K562 (cell line): ENCODE measurements around the gene APOL3. TPM values are rescaled to one million over a fixed set of nuclear protein-coding genes. Genes with fewer than 3 reads are reported as not detected.
"Not testable (repeated sequence)": the region's sequence is repeated elsewhere in the genome, so short reads cannot be mapped to it uniquely, and the experiment has no call there.

ENCODE experiments used
- ATAC-seq: fragments of 200-7000 bp; cut with Tn5 transposase; 3 replicates; pipeline ENCODE4 v1.9.1; 2020; ENCODE audit warnings: moderate library complexity
- BruUV-seq: library from RNA; stranded (reverse); fragments of 400-500 nt; replicated peaks from 2 replicates; lab custom pipeline; 2021; lab: Mats Ljungman, UMichigan
- CTCF ChIA-PET: fragments of 300-600 bp; formaldehyde crosslinking; extraction: SDS; loops from one replicate; lab custom pipeline; 2021; ENCODE audit warnings: low intra/inter-chr PET ratio; lab: Yijun Ruan, JAX
- POLR2A ChIA-PET: fragments of 300-600, 350-650 bp; sonication (Branson Sonifier 250); formaldehyde crosslinking; extraction: SDS; loops from one replicate; lab custom pipeline; 2021; ENCODE audit warnings: antibody characterized with exemption, inconsistent platforms; lab: Yijun Ruan, JAX
- DNase-seq, 4 experiments: peaks; one replicate each; pipeline versions ENCODE4 v3.0.0 to v3.0.0-alpha.2; 2011 to 2018; ENCODE audit warnings: low spot score in 3 of 4, mixed read lengths in 3 of 4; ENCODE audit errors: extremely low read depth in 1 of 4
- FAIRE-seq: peaks from 2 replicates; lab custom pipeline; 2011; peaks lifted over from hg19 to GRCh38; lab: Jason Lieb, UNC
- H2AFZ ChIP-seq: 2 replicates; pipeline ENCODE4 v1.6.0; 2011; ENCODE audit warnings: low read depth, low read length, control low read depth, inconsistent platforms
- H3K27ac ChIP-seq: fragments of 200-600 bp; 3 replicates; pipeline ENCODE4 v1.8.0; 2011; ENCODE audit warnings: low read depth, mild to moderate bottlenecking, control low read depth, inconsistent platforms, low read length, moderate library complexity, mixed read lengths; ENCODE audit errors: extremely low read depth
- H3K27me3 ChIP-seq, 2 experiments: fragments of 300-600 bp in 1 of 2; 2 replicates in 1 of 2; 3 replicates in 1 of 2; pipeline versions ENCODE4 v1.6.0 to v1.8.0; 2011; ENCODE audit warnings: inconsistent platforms in 2 of 2, low read length in 2 of 2, mild to moderate bottlenecking in 1 of 2, mixed read lengths in 1 of 2, moderate library complexity in 1 of 2; ENCODE audit not compliant: control insufficient read depth in 2 of 2, insufficient read depth in 2 of 2
- H3K36me3 ChIP-seq: fragments of 300-600 bp; 3 replicates; pipeline ENCODE4 v1.8.0; 2011; ENCODE audit warnings: mild to moderate bottlenecking, low read length, inconsistent platforms; ENCODE audit not compliant: control insufficient read depth, insufficient read depth
- H3K4me1 ChIP-seq, 2 experiments: fragments of 200-600 bp in 1 of 2; replicated peaks in 1 of 2; 2 replicates in 1 of 2; 3 replicates in 1 of 2; pipeline versions ENCODE4 v1.5.1 to v1.8.0; 2011; ENCODE audit warnings: inconsistent platforms in 2 of 2, low read length in 2 of 2, mild to moderate bottlenecking in 1 of 2, mixed read lengths in 1 of 2, moderate library complexity in 1 of 2; ENCODE audit not compliant: control insufficient read depth in 2 of 2, insufficient read depth in 2 of 2
- H3K4me2 ChIP-seq: 2 replicates; pipeline ENCODE4 v1.6.1; 2011; ENCODE audit warnings: low read length, control low read depth, inconsistent platforms, mixed read lengths; ENCODE audit not compliant: insufficient read depth
- H3K4me3 ChIP-seq: fragments of 200-600 bp; sonication (generic), shearing (Covaris generic); 2 replicates; pipeline ENCODE4 v1.5.1; 2016; ENCODE audit warnings: control low read depth, inconsistent platforms
- H3K79me2 ChIP-seq: fragments of 200-600 bp; 3 replicates; pipeline ENCODE4 v1.8.0; 2011; ENCODE audit warnings: low read length, inconsistent platforms; ENCODE audit not compliant: control insufficient read depth, insufficient read depth
- H3K9ac ChIP-seq, 2 experiments: 2 replicates each; pipeline versions ENCODE4 v1.6.0 to v1.6.1; 2011; ENCODE audit warnings: low read depth in 2 of 2, low read length in 2 of 2, control low read depth in 1 of 2, inconsistent platforms in 1 of 2, mild to moderate bottlenecking in 1 of 2, mixed read lengths in 1 of 2; ENCODE audit not compliant: insufficient read depth in 1 of 2
- H3K9me1 ChIP-seq: one replicate; pipeline ENCODE4 v1.6.0; 2011; ENCODE audit warnings: inconsistent platforms, mild to moderate bottlenecking, low read length, moderate library complexity; ENCODE audit not compliant: control insufficient read depth, insufficient read depth
- H3K9me3 ChIP-seq: replicated peaks from 2 replicates; pipeline ENCODE4 v1.5.1; 2011; ENCODE audit warnings: low read depth, low read length, inconsistent platforms; ENCODE audit not compliant: control insufficient read depth, insufficient read depth
- H4K20me1 ChIP-seq: replicated peaks from 2 replicates; pipeline ENCODE4 v1.6.1; 2011; ENCODE audit warnings: low read length, inconsistent platforms, mixed read lengths; ENCODE audit not compliant: control insufficient read depth, insufficient read depth
- ATF1 ChIP-seq, 2 experiments: fragments of 450-650 bp in 1 of 2; IDR thresholded peaks; 2 replicates each; pipeline ENCODE4 v1.6.1; 2016; ENCODE audit warnings: missing compliant biosample characterization in 1 of 2, missing genetic modification characterization in 1 of 2
- CBX3 ChIP-seq, 2 experiments: IDR thresholded peaks; 1 replicate in 1 of 2; 2 replicates in 1 of 2; pipeline ENCODE4 v1.6.1; 2012; ENCODE audit warnings: inconsistent platforms in 2 of 2, low read length in 2 of 2, borderline replicate concordance in 1 of 2, control low read depth in 1 of 2
- CHD4 ChIP-seq: fragments of 200-600 bp; sonication (generic); IDR thresholded peaks from 3 replicates; pipeline ENCODE4 v1.6.1; 2012; ENCODE audit warnings: low read depth, mild to moderate bottlenecking, mixed read lengths, low read length, inconsistent platforms; ENCODE audit not compliant: insufficient read depth, insufficient replicate concordance, poor library complexity, severe bottlenecking
- MCM7 ChIP-seq, 2 experiments: fragments of 450-650 bp; IDR thresholded peaks; 2 replicates each; pipeline ENCODE4 v1.6.1; 2016 to 2018
- TRIM24 ChIP-seq, 2 experiments: fragments of 450-650 bp; IDR thresholded peaks; 2 replicates each; pipeline ENCODE4 v1.6.1; 2016
- TRIM28 ChIP-seq: fragments of 450-650 bp; IDR thresholded peaks from 2 replicates; pipeline ENCODE4 v1.6.1; 2017
- WGBS: fragments of 100-300 bp; shearing (Covaris generic); methylation state at CpG from one replicate; pipeline ENCODE4 v1.1.6; 2016; ENCODE audit warnings: low coverage, mixed read lengths; ENCODE audit not compliant: insufficient coverage; ENCODE audit errors: missing lambda C conversion rate; 5-methylcytosine and 5-hydroxymethylcytosine counted together
- in situ Hi-C: fragments of 300-500 bp; cut with MboI; formaldehyde crosslinking; loops from 4 replicates; pipeline ENCODE4 v1.15.0; 2018; ENCODE audit warnings: inconsistent platforms, mixed read lengths
- intact Hi-C: fragments of 100-400 bp; cut with micrococcal nuclease; formaldehyde crosslinking; loops from 2 replicates; pipeline ENCODE4 v1.14.2; 2022
- polyA plus RNA-seq, 8 experiments: library from polyadenylated mRNA; depleted of rRNA in 4 of 8; stranded (reverse) in 5 of 8; unstranded in 3 of 8; fragments of >200 nt; fragmentation: Nextera tagmentation in 2 of 8; fragmentation: Illumina TruSeq in 1 of 8; extraction: Ambion mirVana in 2 of 8; extraction: Trizol in 1 of 8; gene quantifications; 2 replicates each; pipeline versions ENCODE4 v1.2.1 to v1.2.3, GENCODE V29; 2011 to 2014; ENCODE audit warnings: inconsistent platforms in 1 of 8, missing spikeins in 1 of 8
- total RNA-seq, 7 experiments: library from RNA; depleted of rRNA in 6 of 7; stranded (reverse); fragments of >200 nt in 6 of 7; fragmentation: Illumina TruSeq in 2 of 7; extraction: Trizol in 2 of 7; gene quantifications; 2 replicates each; pipeline versions ENCODE4 v1.2.1 to v1.2.3, GENCODE V29; 2011 to 2021; ENCODE audit warnings: low replicate concordance in 1 of 7
- TF ChIP-seq, protein P1 (sequence below): fragments of 450-650 bp; IDR thresholded peaks from 2 replicates; pipeline ENCODE4 v1.6.1; 2018; ENCODE audit warnings: mild to moderate bottlenecking, low read depth; ENCODE audit not compliant: partially characterized antibody

The APOL3 gene
- total and polyA plus RNA-seq, 9 of the 15 experiments (the other 6 are each of a cell fraction or from before 2014, with no cell fraction given) = 0.25 to 1.1 (median 0.56) TPM; not detected in 1

DNA sequence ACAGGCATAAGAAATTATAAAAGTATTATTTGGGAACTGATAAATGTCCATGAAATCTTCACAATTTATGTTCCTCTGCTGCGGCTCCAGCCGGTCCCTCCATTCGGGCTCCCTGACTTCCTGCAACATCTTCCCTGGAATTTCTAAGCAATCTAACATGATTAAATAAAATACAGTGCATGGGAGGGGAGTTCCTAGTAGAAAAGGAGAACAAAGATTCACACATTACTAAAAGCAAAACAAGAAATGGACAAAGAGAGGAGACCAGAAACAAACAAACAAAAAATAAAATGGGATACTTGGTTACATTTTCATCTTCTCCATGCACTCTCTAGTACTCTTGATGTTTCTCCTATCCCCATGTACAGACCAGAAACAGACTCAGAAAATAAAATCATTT, 49.7 kb upstream of the APOL3 start:
- H2AFZ ChIP-seq = no peak overlapping the region
- H3K27ac ChIP-seq = no peak overlapping the region
- no peaks in the 10 kb centered on the region for H3K36me3 ChIP-seq
- H4K20me1 ChIP-seq = no peaks in the 10 kb centered on the region
- H3K79me2 ChIP-seq = no peaks in the 10 kb centered on the region
- no peak for ATAC-seq
- BruUV-seq = no TSS peak
- no peak overlapping the region for H3K4me3 ChIP-seq
- no peak overlapping the region for H3K9ac ChIP-seq
- no peaks in the 10 kb centered on the region for H3K9me1 ChIP-seq
- no peak overlapping the region for H3K4me2 ChIP-seq
- in situ Hi-C loops = no loop called here
- no peaks in the 10 kb centered on the region; a peak in 1 of 5 replicates for H3K4me1 ChIP-seq
- DNase-seq = no peak
- intact Hi-C loops = no loop called here
- peaks cover 2% of the 10 kb centered on the region; the same call in 1 of the 2 replicates for H3K9me3 ChIP-seq
- no peak for FAIRE-seq
- 68% methylated on average over 3 of the region's 3 CpGs for WGBS
- H3K27me3 ChIP-seq = no peaks in the 10 kb centered on the region
- TF ChIP-seq ATF1 (CRISPR knock-in tag; IDR thresholded peaks at IDR 0.05) (no peak), ATF1 (tag; IDR thresholded peaks at IDR 0.05) (no peak), MCM7 (IDR thresholded peaks at IDR 0.05) (no peak), CHD4 (no peak)
- CTCF ChIA-PET = no interaction called here
- POLR2A ChIA-PET = no interaction called here

DNA sequence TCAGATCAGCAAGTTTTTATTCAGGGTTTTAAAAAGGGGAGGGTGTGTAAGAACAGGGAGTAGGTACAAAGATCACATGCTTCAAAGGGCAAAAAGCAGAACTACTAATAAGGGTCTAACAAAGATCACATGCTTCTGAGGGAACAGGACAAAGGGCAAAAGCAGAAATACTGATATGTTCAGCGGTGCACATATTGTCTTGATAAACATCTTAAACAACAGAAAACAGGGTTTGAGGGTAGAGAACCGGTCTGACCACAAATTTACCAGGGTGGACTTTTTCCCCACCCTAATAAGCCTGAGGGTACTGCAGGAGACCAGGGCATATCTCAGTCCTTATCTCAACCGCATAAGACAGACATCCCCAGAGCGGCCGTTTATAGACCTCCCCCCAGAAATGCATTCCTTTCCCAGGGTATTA, 48.9 kb upstream of the APOL3 start:
- BruUV-seq, FAIRE-seq, POLR2A ChIA-PET, H3K79me2 ChIP-seq, H3K4me3 ChIP-seq, in situ Hi-C loops, H3K4me2 ChIP-seq, DNase-seq, H3K27me3 ChIP-seq, H3K9ac ChIP-seq, H3K9me1 ChIP-seq, ATAC-seq, CTCF ChIA-PET, H3K4me1 ChIP-seq, H3K9me3 ChIP-seq, H3K27ac ChIP-seq, intact Hi-C loops, H4K20me1 ChIP-seq, H3K36me3 ChIP-seq, H2AFZ ChIP-seq: not testable (repeated sequence)
- TF ChIP-seq, protein P1, sequence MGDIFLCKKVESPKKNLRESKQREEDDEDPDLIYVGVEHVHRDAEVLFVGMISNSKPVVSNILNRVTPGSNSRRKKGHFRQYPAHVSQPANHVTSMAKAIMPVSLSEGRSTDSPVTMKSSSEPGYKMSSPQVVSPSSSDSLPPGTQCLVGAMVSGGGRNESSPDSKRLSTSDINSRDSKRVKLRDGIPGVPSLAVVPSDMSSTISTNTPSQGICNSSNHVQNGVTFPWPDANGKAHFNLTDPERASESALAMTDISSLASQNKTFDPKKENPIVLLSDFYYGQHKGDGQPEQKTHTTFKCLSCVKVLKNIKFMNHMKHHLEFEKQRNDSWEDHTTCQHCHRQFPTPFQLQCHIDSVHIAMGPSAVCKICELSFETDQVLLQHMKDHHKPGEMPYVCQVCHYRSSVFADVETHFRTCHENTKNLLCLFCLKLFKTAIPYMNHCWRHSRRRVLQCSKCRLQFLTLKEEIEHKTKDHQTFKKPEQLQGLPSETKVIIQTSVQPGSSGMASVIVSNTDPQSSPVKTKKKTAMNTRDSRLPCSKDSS = peak; percentile 29
- peak in 1 of 2 experiments; percentile 32; a peak in 1 of 3 replicates for TF ChIP-seq CBX3 (IDR thresholded peaks at IDR 0.05; ENCODE audit: borderline replicate concordance in 1 of 2, low read length in 2 of 2)
- 0 out of 4 replicates have a peak, but pooled peaks of 1 of the 2 experiments have one; percentile 33 for TF ChIP-seq TRIM24 (IDR thresholded peaks at IDR 0.05)
- TF ChIP-seq TRIM28 = peak; percentile 54; the same call in 1 of the 2 replicates
- 52% methylated on average over 4 of the region's 5 CpGs for WGBS
